Epidermal melanocyte (primary cell): ENCODE results near the gene KIFC3.
"Not testable (repeated sequence)": the region's sequence is repeated elsewhere in the genome, so short reads cannot be mapped to it uniquely, and the experiment has no call there.

ENCODE experiments used
- DNase-seq: peaks from one replicate; pipeline ENCODE4 v3.0.0; 2011; ENCODE audit warnings: low spot score; ENCODE audit not compliant: insufficient read length

Gene KIFC3

GRCh38 chr16:57724531-57724930 lies 77.8 kb downstream of the KIFC3 start:
- no peak for DNase-seq

GRCh38 chr16:57723170-57723569 lies 79.1 kb downstream of the KIFC3 start:
- DNase-seq: no peak

DNA sequence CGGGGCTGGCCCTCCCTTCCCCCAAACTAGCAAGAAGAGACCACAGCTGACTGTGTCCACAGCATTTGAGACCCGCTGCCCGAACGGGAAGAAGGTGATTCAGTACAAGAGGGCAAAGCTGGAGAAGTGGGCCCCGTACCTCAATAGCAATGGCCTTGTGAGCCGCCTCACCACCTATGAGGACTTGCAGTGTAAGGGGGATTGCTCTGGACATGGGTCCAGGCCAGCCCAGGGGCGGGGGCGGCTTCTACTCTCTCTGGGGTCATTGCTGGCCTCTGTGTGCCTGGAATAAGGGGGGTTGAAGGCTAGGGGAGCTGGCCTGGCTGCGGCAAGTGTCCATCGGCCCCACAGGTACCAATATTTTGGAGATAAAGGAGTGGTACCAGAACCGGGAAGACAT lies 79.6 kb downstream of the KIFC3 start:
- DNase-seq: no peak

- DNase-seq: no peak
These were observed 80.1 kb downstream of the KIFC3 start for GRCh38 chr16:57722210-57722499.

DNA sequence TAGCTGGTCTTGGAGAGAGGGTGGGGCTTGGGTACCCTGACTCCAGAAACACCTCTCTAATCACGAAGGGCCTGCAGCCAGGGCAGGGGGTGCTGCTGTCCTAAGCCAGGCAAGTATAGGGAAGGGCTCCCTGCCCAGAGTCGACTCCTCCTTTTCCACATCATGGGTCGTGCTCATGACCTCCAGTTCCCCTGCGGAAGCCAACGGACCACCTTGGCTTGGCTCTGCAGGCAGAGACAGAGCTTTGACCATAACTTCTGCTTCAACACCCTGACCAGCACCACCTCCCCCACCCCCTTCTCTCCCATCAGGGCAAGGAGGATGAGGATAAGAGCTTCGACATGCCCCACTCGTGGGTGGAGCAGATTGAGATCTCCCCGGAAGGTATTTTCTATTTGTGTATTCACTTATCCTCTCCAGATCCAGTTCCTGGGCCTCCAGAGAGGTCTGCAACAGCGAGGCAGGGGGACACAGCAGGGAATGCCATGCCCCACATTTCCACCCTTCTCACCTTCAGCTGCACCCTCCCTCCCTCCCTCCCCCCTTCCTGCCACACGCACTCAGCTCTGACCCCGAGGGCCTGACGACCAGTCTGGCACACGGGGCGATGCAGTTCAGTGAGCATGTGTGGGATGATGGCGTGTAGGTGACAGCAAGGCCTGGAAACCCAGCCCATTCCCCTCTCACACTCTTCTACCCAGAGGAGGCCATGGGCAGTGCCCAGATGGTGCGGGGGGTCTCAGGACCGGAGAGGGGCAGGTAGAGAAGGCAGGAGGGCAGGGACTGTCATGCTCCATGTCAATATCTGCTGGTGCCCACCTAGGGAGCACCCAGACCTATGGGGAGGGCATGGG lies 80.7 kb downstream of the KIFC3 start:
- no peak for DNase-seq

GRCh38 chr16:57720142-57720575 lies 82.1 kb downstream of the KIFC3 start:
- no peak for DNase-seq

DNA sequence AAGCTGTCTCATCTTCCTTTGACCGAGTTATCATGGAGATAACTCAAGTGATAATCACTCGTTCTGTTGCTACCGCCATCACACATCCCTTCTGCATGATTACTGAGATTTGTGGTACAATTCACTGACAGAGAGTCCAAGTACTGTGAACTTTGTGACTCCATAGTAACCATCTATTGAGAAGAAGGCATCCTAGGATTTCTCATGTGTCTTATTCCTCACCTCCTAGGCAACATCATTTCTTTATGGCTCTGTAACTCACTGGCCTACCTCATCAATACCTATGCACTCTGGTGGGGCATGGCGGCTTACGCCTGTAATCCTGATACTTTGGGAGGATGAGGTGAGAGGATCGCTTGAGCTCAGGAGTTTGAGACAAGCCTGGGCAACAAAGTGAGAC lies 88.2 kb downstream of the KIFC3 start:
- DNase-seq: no peak

DNA sequence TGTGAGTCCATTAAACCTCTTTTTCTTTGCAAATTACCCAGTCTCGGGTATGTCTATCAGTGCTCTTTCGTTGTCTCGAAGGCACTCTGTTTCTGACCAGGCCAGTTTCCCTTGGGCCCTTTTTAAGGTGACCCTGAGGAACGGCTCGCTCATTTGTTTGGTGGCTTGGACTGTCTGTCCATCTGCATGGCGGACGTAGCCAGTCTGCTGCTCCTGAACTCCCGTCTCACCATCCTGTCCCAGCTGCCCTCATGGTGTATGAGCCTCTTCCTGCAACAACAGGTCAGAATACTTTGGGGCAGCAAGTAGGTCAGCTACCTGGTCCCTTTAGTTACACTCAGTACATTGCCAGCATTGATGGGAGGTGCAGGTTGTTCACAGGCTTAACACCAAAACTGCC lies 88.7 kb downstream of the KIFC3 start:
- DNase-seq: no peak

DNA sequence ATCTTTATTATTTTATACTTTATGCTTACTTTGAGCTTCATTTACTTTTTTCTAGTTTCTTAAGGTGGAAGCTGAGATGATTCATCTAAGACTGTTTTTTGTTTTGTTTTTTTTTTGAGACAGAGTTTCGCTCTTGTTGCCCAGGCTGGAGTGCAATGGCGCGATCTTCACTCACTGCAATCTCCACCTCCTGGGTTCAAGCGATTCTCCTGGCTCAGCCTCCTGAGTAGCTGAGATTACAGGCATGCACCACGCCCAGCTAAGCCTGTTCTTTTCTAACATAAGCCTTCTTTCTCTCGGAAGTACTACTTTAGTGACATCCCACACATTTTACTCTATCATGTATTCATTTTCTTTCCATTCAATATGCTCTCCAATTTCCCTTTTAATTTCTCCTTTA lies 89.7 kb downstream of the KIFC3 start:
- not testable (repeated sequence) for DNase-seq

DNA sequence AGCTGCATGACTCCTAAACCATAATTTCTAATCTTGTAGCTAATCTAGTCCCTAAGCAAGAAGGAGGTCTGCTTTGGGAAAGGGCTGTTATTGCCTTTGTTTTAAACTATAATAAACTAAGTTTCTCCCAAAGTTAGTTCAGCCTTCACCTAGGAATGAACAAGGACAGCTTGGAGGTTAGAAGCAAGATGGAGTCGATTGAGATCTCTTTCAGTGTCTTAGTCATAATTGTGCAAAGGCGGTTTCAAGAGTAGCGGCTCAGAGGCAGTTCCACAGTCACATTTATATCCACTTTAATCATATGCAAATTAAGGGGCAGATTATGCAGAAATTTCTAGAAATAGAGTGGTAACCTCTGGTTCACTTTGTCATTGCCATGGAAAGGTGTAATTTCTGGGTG lies 90.3 kb downstream of the KIFC3 start:
- DNase-seq: no peak

DNA sequence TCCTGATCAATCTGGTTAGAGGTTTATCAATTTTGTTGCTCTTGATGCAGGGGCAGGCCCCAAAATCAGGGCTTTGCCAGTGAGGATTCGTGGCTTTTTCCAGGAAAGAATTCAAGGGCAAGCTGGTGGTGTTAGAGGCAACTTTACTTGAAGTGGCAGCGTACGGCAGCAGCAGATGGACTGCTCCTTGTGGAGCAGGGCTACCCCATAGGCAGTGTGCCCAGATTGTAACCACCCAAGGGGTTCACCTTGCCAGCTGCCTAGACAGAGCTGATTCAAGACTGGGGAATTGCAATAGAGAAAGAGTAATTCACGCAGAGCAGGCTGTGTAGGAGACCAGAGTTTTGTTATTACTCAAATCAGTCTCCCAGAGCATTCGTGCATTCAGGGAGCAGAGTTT lies 90.9 kb downstream of the KIFC3 start:
- no peak for DNase-seq

DNA sequence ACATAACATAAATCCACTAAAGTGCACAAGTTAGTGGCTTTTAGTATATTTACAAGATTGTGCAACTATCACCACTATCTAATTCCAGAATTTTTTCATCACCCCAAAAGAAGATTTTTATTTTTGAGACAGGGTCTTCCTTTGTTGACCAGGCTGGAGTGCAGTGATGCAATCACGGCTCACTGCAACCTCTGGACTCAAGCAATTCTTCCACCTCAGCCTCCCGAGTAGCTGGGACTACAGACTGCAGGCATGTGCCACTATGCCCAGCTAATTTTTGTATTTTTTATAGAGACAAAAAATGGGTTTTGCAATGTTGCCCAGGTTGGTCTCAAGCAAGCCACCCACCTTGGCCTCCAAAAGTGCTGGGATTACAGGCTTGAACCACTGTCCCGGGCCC lies 92.6 kb downstream of the KIFC3 start:
- no peak for DNase-seq
